Pulmonary artery endothelial cell (primary cell): ENCODE results near the gene MAP6D1. TPM values are rescaled to one million over a fixed set of nuclear protein-coding genes. Genes with fewer than 3 reads are reported as not detected.

Source experiments
- total RNA-seq: library from RNA; depleted of rRNA; stranded (reverse); fragments of >200 nt; gene quantifications from 2 replicates; pipeline ENCODE4 v1.2.3, GENCODE V29; 2014

Gene MAP6D1
- total RNA-seq, 1 donor from 2014 or later = 2.2 TPM

Other genes with a start within 250 kb of the MAP6D1 start
- 53.9 and 68.9 TPM in 2 replicates for gene KLHL24, start 190.0 kb downstream of the MAP6D1 start, total RNA-seq
- gene YEATS2, start 127.8 kb downstream of the MAP6D1 start, total RNA-seq = 33.8 and 37.5 TPM in 2 replicates
- gene PARL, start 59.3 kb upstream of the MAP6D1 start, total RNA-seq = 32.6 and 53.7 TPM in 2 replicates
- 12.0 and 16.7 TPM in 2 replicates for gene ABCC5, start 192.3 kb upstream of the MAP6D1 start, total RNA-seq
- gene HTR3D, start 206.2 kb upstream of the MAP6D1 start, total RNA-seq = not detected in 2 replicates
- gene HTR3C, start 227.5 kb upstream of the MAP6D1 start, total RNA-seq = not detected in 2 replicates